Panc1 (cell line): Measurements from ENCODE around the gene CPNE7. TPM values are rescaled to one million over a fixed set of nuclear protein-coding genes. Genes with fewer than 3 reads are reported as not detected.
A peak's percentile ranks its signal among the peaks of the same experiment; 100 is the strongest.

Experiments used
- ATAC-seq: fragments of 200-7000 bp; cut with Tn5 transposase; 2 replicates; pipeline ENCODE4 v1.9.1; 2020; ENCODE audit warnings: mild to moderate bottlenecking, moderate library complexity
- BruUV-seq: library from RNA; stranded (reverse); fragments of 400-500 nt; replicated peaks from 2 replicates; lab custom pipeline; 2021; lab: Mats Ljungman, UMichigan
- CTCF ChIA-PET: fragments of 300-600 bp; sonication (Branson Sonifier 250); formaldehyde crosslinking; loops from one replicate; lab custom pipeline; 2022; ENCODE audit warnings: antibody characterized with exemption; lab: Charles Lee
- POLR2A ChIA-PET: fragments of 300-600 bp; sonication (Branson Sonifier 250); formaldehyde crosslinking; loops from one replicate; lab custom pipeline; 2022; ENCODE audit warnings: antibody characterized with exemption; lab: Charles Lee
- DNase-seq: peaks from one replicate; pipeline ENCODE4 v3.0.0-alpha.2; 2010; ENCODE audit warnings: low read depth, low spot score
- H3K27ac ChIP-seq: 2 replicates; pipeline ENCODE4 v1.5.1; 2011; ENCODE audit warnings: mild to moderate bottlenecking, low read length, inconsistent platforms
- H3K27me3 ChIP-seq: fragments of 200-500 bp; sonication (Bioruptor generic); 2 replicates; pipeline ENCODE4 v1.6.0; 2014; ENCODE audit warnings: low read length, inconsistent platforms; ENCODE audit not compliant: control insufficient read depth, insufficient read depth
- H3K36me3 ChIP-seq: fragments of 200-500 bp; sonication (Bioruptor generic); 2 replicates; pipeline ENCODE4 v1.5.1; 2014; ENCODE audit warnings: inconsistent platforms, mild to moderate bottlenecking, low read length, moderate library complexity; ENCODE audit not compliant: control insufficient read depth, insufficient read depth
- H3K4me1 ChIP-seq: 2 replicates; pipeline ENCODE4 v1.5.1; 2011; ENCODE audit warnings: inconsistent platforms, mild to moderate bottlenecking, low read length, moderate library complexity; ENCODE audit not compliant: control insufficient read depth, insufficient read depth
- H3K4me3 ChIP-seq, 2 experiments: 2 replicates each; pipeline ENCODE4 v1.5.1; 2011 to 2012; ENCODE audit warnings: low read depth in 2 of 2, low read length in 2 of 2, mild to moderate bottlenecking in 2 of 2, inconsistent platforms in 1 of 2, moderate library complexity in 1 of 2
- H3K9me3 ChIP-seq: fragments of 200-500 bp; sonication (Bioruptor generic); 2 replicates; pipeline ENCODE4 v1.5.1; 2014; ENCODE audit warnings: low read depth, mild to moderate bottlenecking, inconsistent platforms, low read length, moderate library complexity; ENCODE audit not compliant: control insufficient read depth, insufficient read depth
- POLR2AphosphoS5 ChIP-seq: IDR thresholded peaks from 2 replicates; pipeline ENCODE4 v1.6.1; 2012; ENCODE audit warnings: mild to moderate bottlenecking, low read depth, low read length, moderate library complexity
- SIN3A ChIP-seq: IDR thresholded peaks from 2 replicates; pipeline ENCODE4 v1.6.1; 2012; ENCODE audit warnings: low read depth, mild to moderate bottlenecking, low read length, moderate library complexity, borderline replicate concordance; ENCODE audit not compliant: insufficient read depth
- TCF7L2 ChIP-seq: IDR thresholded peaks from 2 replicates; pipeline ENCODE4 v1.6.1; 2011; ENCODE audit warnings: mild to moderate bottlenecking, low read depth, low read length, inconsistent platforms
- in situ Hi-C: cut with HindIII; loops from 2 replicates; pipeline ENCODE4 v1.10.0; 2016; ENCODE audit warnings: low sequenced_read_pairs, low pct_unique_long_range_greater_than_20kb
- intact Hi-C: fragments of 100-400 bp; cut with micrococcal nuclease; formaldehyde crosslinking; loops from one replicate; pipeline ENCODE4 v1.10.0; 2022; ENCODE audit not compliant: unreplicated experiment
- total RNA-seq: library from RNA; stranded (reverse); gene quantifications from one replicate; pipeline ENCODE4 v1.2.1, GENCODE V29; 2021; ENCODE audit not compliant: unreplicated experiment
- TF ChIP-seq, protein P1 (sequence below): fragments of 450-650 bp; IDR thresholded peaks from 2 replicates; pipeline ENCODE4 v1.5.1; 2017; ENCODE audit warnings: mild to moderate bottlenecking
- TF ChIP-seq, protein P2 (sequence below), 2 experiments: IDR thresholded peaks; 2 replicates each; pipeline ENCODE4 v1.6.1; 2011 to 2012; ENCODE audit warnings: low read depth in 2 of 2, control low read depth in 1 of 2, low read length in 1 of 2, mild to moderate bottlenecking in 1 of 2, moderate library complexity in 1 of 2; ENCODE audit not compliant: insufficient read depth in 1 of 2

Gene CPNE7
- total RNA-seq, 1 experiment from 2014 or later, result 32.7 TPM

DNA sequence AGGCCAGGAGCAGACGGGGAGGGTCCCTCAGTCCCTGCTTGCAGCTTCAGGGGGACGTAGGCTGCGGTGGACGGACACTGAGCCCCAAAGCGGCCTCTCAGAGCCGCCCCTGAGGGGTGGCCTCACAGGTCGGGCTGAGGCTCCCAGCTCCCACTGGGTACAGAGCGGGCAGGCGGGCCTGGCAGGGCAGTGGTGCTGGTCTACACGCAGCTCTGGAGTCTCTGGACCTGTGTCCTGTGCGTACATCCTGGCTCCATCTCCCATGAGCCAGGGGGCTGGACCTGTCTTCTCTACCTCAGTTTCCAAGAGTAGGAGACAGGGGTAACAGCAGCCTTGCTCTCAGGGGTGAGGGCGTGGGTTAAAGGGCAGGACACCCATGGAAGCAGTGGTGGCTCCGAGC is 39.6 kb downstream of the CPNE7 start:
- 0 out of 2 replicates have a peak, but pooled peaks have one; percentile 11 for ATAC-seq
- intact Hi-C loops, result no loop called here

DNA sequence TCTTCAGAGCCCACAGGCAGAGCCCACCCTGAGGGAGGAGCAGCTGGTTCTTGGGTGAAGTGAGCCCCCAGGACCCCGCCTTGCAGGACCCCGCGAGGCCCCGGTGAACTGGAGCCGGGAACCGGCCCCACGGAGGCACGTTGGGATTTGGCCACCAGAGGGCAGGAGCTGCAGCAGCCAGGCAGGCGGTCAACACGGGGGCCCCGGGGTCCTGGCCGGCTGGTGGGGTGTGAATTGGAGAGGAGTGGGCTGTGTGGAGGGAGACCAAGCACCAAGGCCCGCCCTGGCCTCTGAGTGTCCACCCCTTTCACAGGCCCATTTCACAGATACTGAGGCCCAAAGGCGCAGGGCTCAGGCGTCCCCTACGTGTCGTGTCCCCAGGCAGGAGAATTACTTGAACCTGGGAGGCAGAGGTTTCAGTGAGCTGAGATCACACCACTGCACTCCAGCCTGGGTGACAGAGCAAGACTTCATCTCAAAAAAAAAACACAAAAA is 40.1 kb downstream of the CPNE7 start:
- DNase-seq (no peak), ATAC-seq (peak; percentile 73; the same call in 1 of the 2 replicates)
- Histone ChIP-seq H3K9me3 (no peaks in the 10 kb centered on the region), H3K36me3 (no peaks in the 10 kb centered on the region), H3K4me1 (peaks cover 6% of the 10 kb centered on the region; the same call in 1 of the 2 replicates), H3K27ac (no peak overlapping the region), H3K27me3 (no peaks in the 10 kb centered on the region), H3K4me3 (no peak overlapping the region)
- TF ChIP-seq, protein P1, sequence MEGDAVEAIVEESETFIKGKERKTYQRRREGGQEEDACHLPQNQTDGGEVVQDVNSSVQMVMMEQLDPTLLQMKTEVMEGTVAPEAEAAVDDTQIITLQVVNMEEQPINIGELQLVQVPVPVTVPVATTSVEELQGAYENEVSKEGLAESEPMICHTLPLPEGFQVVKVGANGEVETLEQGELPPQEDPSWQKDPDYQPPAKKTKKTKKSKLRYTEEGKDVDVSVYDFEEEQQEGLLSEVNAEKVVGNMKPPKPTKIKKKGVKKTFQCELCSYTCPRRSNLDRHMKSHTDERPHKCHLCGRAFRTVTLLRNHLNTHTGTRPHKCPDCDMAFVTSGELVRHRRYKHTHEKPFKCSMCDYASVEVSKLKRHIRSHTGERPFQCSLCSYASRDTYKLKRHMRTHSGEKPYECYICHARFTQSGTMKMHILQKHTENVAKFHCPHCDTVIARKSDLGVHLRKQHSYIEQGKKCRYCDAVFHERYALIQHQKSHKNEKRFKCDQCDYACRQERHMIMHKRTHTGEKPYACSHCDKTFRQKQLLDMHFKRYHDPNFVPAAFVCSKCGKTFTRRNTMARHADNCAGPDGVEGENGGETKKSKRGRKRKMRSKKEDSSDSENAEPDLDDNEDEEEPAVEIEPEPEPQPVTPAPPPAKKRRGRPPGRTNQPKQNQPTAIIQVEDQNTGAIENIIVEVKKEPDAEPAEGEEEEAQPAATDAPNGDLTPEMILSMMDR, result peak; percentile 90
- TF ChIP-seq SIN3A, result no peak
- intact Hi-C loops (no loop called here), in situ Hi-C loops (no loop called here)
- no TSS peak for BruUV-seq
- ChIA-PET POLR2A (no interaction called here), CTCF (interaction anchor here (0.7 to 1.6 kb wide), 4 partner anchors 13 to 27 kb away, joined by 3 to 8 read pairs (median 4); no protein-coding TSS in a partner anchor)

More for the DNA sequence above, 39.6 kb downstream of the CPNE7 start:
- Histone ChIP-seq H3K4me3 (no peak overlapping the region), H3K27ac (no peak overlapping the region), H3K9me3 (no peaks in the 10 kb centered on the region), H3K4me1 (peaks cover 4% of the 10 kb centered on the region; the same call in 1 of the 2 replicates), H3K36me3 (no peaks in the 10 kb centered on the region), H3K27me3 (no peaks in the 10 kb centered on the region)
- TF ChIP-seq POLR2AphosphoS5 (no peak), SIN3A (no peak)
- POLR2A ChIA-PET, result interaction anchor here (0.8 kb wide), 1 partner anchor 42 kb away, joined by 3 read pairs; no protein-coding TSS in a partner anchor
- CTCF ChIA-PET, result interaction anchor here (0.6 to 1.6 kb wide), 3 partner anchors 12 to 25 kb away, joined by 4 to 8 read pairs (median 7); no protein-coding TSS in a partner anchor
- DNase-seq, result no peak
- in situ Hi-C loops, result no loop called here
- no TSS peak for BruUV-seq

DNA sequence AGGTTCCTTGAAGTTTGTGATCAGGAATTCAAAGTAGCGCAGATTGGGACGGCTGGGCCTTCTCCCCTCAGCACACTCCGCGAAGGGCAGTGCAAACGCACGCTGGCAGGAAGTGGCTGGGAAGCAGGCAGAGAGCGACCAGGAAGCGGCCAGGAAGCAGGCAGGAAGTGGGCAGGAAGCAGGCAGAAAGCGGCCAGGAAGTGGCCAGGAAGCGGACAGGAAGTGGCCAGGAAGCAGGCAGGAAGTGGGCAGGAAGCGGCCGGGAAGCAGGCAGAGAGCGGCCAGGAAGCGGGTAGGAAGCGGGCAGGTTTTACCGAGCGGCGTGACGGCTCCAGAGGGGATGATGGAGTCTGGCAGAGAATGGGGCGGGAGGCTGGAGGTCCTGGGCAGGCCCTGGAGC is 41.1 kb downstream of the CPNE7 start:
- H3K36me3 ChIP-seq, result no peaks in the 10 kb centered on the region
- in situ Hi-C loops (no loop called here), intact Hi-C loops (no loop called here)
- H3K4me1 ChIP-seq, result peaks cover 6% of the 10 kb centered on the region; the same call in 1 of the 2 replicates
- POLR2A ChIA-PET, result no interaction called here
- TF ChIP-seq TCF7L2, result no peak
- TF ChIP-seq, protein P1, result no peak
- TF ChIP-seq SIN3A, result no peak
- TF ChIP-seq, protein P2, sequence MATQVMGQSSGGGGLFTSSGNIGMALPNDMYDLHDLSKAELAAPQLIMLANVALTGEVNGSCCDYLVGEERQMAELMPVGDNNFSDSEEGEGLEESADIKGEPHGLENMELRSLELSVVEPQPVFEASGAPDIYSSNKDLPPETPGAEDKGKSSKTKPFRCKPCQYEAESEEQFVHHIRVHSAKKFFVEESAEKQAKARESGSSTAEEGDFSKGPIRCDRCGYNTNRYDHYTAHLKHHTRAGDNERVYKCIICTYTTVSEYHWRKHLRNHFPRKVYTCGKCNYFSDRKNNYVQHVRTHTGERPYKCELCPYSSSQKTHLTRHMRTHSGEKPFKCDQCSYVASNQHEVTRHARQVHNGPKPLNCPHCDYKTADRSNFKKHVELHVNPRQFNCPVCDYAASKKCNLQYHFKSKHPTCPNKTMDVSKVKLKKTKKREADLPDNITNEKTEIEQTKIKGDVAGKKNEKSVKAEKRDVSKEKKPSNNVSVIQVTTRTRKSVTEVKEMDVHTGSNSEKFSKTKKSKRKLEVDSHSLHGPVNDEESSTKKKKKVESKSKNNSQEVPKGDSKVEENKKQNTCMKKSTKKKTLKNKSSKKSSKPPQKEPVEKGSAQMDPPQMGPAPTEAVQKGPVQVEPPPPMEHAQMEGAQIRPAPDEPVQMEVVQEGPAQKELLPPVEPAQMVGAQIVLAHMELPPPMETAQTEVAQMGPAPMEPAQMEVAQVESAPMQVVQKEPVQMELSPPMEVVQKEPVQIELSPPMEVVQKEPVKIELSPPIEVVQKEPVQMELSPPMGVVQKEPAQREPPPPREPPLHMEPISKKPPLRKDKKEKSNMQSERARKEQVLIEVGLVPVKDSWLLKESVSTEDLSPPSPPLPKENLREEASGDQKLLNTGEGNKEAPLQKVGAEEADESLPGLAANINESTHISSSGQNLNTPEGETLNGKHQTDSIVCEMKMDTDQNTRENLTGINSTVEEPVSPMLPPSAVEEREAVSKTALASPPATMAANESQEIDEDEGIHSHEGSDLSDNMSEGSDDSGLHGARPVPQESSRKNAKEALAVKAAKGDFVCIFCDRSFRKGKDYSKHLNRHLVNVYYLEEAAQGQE (IDR thresholded peaks at IDR 0.05; ENCODE audit: insufficient read depth in 1 of 2, low read depth in 2 of 2, low read length in 1 of 2), result no peak
- BruUV-seq, result no TSS peak
- CTCF ChIA-PET, result no interaction called here
- no peaks in the 10 kb centered on the region for H3K27me3 ChIP-seq
- no peak for DNase-seq
- H3K9me3 ChIP-seq, result no peaks in the 10 kb centered on the region
- no peak for ATAC-seq
- H3K27ac ChIP-seq, result no peak overlapping the region
- H3K4me3 ChIP-seq, result no peak overlapping the region
